OCI-LY7 (cell line): ENCODE measurements around the gene AGRN. TPM values are rescaled to one million over a fixed set of nuclear protein-coding genes. Genes with fewer than 3 reads are reported as not detected.

Experiments
- BruUV-seq: library from RNA; stranded (reverse); fragments of 400-500 nt; replicated peaks from 2 replicates; lab custom pipeline; 2021; lab: Mats Ljungman, UMichigan
- CTCF ChIA-PET: fragments of 300-600 bp; sonication (Branson Sonifier 250); formaldehyde crosslinking; loops from one replicate; lab custom pipeline; 2022; ENCODE audit warnings: antibody characterized with exemption; ENCODE audit not compliant: unreplicated experiment; lab: Charles Lee
- POLR2A ChIA-PET: fragments of 300-600 bp; sonication (Branson Sonifier 250); formaldehyde crosslinking; loops from one replicate; lab custom pipeline; 2022; ENCODE audit warnings: antibody characterized with exemption; lab: Charles Lee
- DNase-seq: peaks from one replicate; pipeline ENCODE4 v3.0.0-alpha.2; 2015; ENCODE audit warnings: low spot score
- H2AFZ ChIP-seq: fragments of 200-600 bp; sonication (generic), shearing (Covaris generic); 2 replicates; pipeline ENCODE4 v1.6.1; 2014; ENCODE audit warnings: mild to moderate bottlenecking, antibody characterized with exemption, low read length, moderate library complexity
- H3K27ac ChIP-seq: fragments of 200-600 bp; sonication (generic); 2 replicates; pipeline ENCODE4 v1.5.1; 2014; ENCODE audit warnings: mixed run types, low read depth, mild to moderate bottlenecking, moderate library complexity, low read length, inconsistent platforms; ENCODE audit not compliant: poor library complexity, severe bottlenecking
- H3K36me3 ChIP-seq: fragments of 200-600 bp; sonication (generic); 2 replicates; pipeline ENCODE4 v1.6.1; 2014; ENCODE audit warnings: mild to moderate bottlenecking, antibody characterized with exemption, low read length, moderate library complexity, mixed read lengths; ENCODE audit not compliant: insufficient read depth
- H3K4me1 ChIP-seq: fragments of 200-600 bp; sonication (generic); 2 replicates; pipeline ENCODE4 v1.5.1; 2014; ENCODE audit warnings: mild to moderate bottlenecking, low read length; ENCODE audit not compliant: insufficient read depth, poor library complexity, severe bottlenecking
- H3K4me2 ChIP-seq: fragments of 200-600 bp; sonication (generic); 2 replicates; pipeline ENCODE4 v1.6.1; 2014; ENCODE audit warnings: mild to moderate bottlenecking, low read length
- H3K4me3 ChIP-seq: fragments of 200-600 bp; sonication (generic); 2 replicates; pipeline ENCODE4 v1.5.1; 2014; ENCODE audit warnings: mild to moderate bottlenecking, low read depth, low read length; ENCODE audit not compliant: poor library complexity, severe bottlenecking
- H3K79me2 ChIP-seq: fragments of 200-600 bp; sonication (generic); 2 replicates; pipeline ENCODE4 v1.6.1; 2016; ENCODE audit warnings: low read depth, mild to moderate bottlenecking, low read length, moderate library complexity, mixed read lengths; ENCODE audit not compliant: insufficient read depth
- H3K9me2 ChIP-seq: fragments of 200-600 bp; sonication (generic); 2 replicates; pipeline ENCODE4 v1.6.1; 2016; ENCODE audit warnings: mild to moderate bottlenecking, low read length, mixed read lengths; ENCODE audit not compliant: insufficient read depth
- H3K9me3 ChIP-seq: fragments of 200-600 bp; sonication (generic); 2 replicates; pipeline ENCODE4 v1.6.1; 2014; ENCODE audit warnings: mild to moderate bottlenecking, mixed run types, low read length, mixed read lengths
- H4K20me1 ChIP-seq: fragments of 200-600 bp; sonication (generic); 2 replicates; pipeline ENCODE4 v1.6.1; 2014; ENCODE audit warnings: mild to moderate bottlenecking, antibody characterized with exemption, low read length, moderate library complexity, mixed read lengths; ENCODE audit not compliant: insufficient read depth
- EZH2phosphoT487 ChIP-seq: fragments of 200-600 bp; sonication (generic); IDR thresholded peaks from 2 replicates; pipeline ENCODE4 v1.6.1; 2018; ENCODE audit warnings: low read depth, borderline replicate concordance, mild to moderate bottlenecking, mixed run types, antibody characterized with exemption, low read length, moderate library complexity, mixed read lengths
- intact Hi-C: fragments of 100-400 bp; cut with micrococcal nuclease; formaldehyde crosslinking; loops from one replicate; pipeline ENCODE4 v1.10.0; 2022; ENCODE audit not compliant: unreplicated experiment
- total RNA-seq, 2 experiments: library from RNA; depleted of rRNA in 1 of 2; stranded (reverse); fragments of >200 nt in 1 of 2; shearing (Covaris generic) in 1 of 2; gene quantifications; 2 replicates each; pipeline ENCODE4 v1.2.3, GENCODE V29; 2014 to 2022
- TF ChIP-seq, protein P1 (sequence below): fragments of 200-600 bp; sonication (generic); conservative IDR thresholded peaks from 2 replicates; pipeline ENCODE4 v1.5.1; 2014; ENCODE audit warnings: mild to moderate bottlenecking, antibody characterized with exemption, low read length, moderate library complexity, mixed read lengths

AGRN gene
- total RNA-seq, 2 experiments from 2014 or later = 2.7 to 9.1 TPM

DNA sequence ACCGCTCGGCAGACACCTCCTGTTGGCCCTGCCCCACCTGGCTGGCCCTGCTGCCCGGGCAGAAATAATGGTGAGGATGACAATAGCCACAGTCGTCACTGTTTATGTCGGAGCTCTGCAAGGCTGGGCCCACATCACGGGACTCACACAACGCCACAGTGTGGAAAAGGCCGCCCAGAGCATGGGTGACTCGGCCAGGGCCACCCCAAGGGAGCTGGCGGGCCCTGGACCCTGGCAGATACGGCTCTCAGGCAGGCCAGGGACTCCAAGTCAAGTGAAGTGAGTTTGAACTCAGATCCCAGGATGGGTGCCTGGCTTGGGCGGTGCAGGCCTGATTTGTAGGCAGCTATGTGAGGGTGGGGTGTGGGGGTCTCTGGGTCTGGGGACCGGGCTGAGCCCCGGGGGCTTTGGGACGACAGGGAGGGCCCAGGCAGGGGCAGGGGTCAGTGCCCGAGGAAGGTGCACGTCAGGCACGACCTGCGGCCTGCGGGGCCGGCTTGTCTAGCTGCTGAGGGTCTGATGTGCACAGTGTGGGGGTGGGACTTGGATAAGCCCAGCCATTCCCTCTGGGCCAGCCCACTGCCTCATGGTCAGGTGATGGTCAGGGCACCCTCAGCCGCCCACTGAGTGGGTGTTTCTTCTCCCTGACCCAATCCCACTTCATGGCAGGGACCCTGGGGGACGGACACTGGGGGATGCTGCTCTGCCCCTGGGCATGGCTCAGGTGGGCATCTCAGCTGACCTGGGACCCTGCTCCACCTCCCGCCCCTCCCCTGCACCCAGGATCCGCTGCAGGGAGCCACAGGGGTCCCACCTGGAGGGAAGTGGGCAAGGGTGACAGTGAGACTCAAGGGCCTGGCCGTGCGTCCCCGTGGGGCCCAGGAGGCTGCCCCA lies 53.2 kb downstream of the AGRN start:
- TF ChIP-seq EZH2phosphoT487 = no peak
- TF ChIP-seq, protein P1, sequence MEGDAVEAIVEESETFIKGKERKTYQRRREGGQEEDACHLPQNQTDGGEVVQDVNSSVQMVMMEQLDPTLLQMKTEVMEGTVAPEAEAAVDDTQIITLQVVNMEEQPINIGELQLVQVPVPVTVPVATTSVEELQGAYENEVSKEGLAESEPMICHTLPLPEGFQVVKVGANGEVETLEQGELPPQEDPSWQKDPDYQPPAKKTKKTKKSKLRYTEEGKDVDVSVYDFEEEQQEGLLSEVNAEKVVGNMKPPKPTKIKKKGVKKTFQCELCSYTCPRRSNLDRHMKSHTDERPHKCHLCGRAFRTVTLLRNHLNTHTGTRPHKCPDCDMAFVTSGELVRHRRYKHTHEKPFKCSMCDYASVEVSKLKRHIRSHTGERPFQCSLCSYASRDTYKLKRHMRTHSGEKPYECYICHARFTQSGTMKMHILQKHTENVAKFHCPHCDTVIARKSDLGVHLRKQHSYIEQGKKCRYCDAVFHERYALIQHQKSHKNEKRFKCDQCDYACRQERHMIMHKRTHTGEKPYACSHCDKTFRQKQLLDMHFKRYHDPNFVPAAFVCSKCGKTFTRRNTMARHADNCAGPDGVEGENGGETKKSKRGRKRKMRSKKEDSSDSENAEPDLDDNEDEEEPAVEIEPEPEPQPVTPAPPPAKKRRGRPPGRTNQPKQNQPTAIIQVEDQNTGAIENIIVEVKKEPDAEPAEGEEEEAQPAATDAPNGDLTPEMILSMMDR = no peak
- H3K9me2 ChIP-seq = no peaks in the 10 kb centered on the region
- ChIA-PET CTCF (interaction anchor here (0.6 kb wide), 1 partner anchor 32 kb away, joined by 3 read pairs; no protein-coding TSS in a partner anchor), POLR2A (no interaction called here)
- H3K27ac ChIP-seq = no peak overlapping the region
- no peak for DNase-seq
- H3K9me3 ChIP-seq = no peaks in the 10 kb centered on the region
- no peaks in the 10 kb centered on the region for H3K79me2 ChIP-seq
- no peak overlapping the region for H2AFZ ChIP-seq
- no TSS peak for BruUV-seq
- no peak overlapping the region for H3K4me2 ChIP-seq
- no peaks in the 10 kb centered on the region for H4K20me1 ChIP-seq
- intact Hi-C loops = no loop called here
- H3K4me1 ChIP-seq = peaks cover 23% of the 10 kb centered on the region
- no peaks in the 10 kb centered on the region for H3K36me3 ChIP-seq
- H3K4me3 ChIP-seq = no peak overlapping the region

DNA sequence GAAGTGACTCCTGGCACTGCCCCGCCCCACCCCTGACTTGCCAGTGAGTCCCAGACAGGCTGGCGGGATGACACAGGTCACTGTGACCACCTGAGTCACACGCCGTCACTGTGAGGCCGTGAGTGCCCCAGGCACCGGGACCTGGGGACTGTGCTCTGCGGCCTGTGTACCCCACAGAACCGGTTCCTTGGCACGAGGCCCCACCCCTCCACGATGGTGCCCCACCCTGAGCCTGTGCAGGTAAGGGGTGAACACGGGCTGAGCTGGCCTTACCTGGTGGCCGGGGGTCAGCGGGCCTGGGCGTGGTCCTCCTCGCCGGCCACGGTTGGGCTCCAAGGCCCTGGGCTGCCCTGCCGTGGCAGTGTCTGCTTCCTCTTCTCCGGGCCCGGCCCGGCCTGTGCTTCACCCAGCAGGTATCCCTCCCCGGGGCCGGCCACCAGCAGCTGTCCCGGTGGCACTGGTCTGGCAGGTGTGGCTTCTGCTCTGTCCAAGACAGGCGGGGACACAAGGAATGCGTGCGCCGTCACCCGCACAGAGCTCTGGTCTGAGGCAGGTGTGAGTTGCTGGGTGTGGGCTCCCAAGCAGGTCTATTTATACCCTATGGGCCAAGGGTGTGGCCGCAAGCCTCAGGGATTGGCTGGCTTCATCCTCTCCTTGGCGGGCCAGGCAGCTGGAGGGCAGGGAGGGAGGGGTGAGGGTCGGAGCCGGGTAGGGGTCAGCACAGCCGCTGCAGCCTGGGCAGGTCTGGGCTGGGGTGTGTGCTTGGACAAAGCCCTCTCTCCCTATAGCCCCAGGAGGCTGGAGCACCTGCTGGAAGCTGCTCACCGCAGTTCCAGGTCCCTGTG lies 54.0 kb downstream of the AGRN start, which contains the start of gene RNF223:
RNF223 (minus strand) TSS at position 564 of the 845 bp plus-strand sequence. CDS start 1,740 bp downstream, outside the sequence.
- H3K9me2 ChIP-seq = no peaks in the 10 kb centered on the region
- no peaks in the 10 kb centered on the region for H3K79me2 ChIP-seq
- POLR2A ChIA-PET = no interaction called here
- no peaks in the 10 kb centered on the region for H3K9me3 ChIP-seq
- H4K20me1 ChIP-seq = no peaks in the 10 kb centered on the region
- intact Hi-C loops = no loop called here
- DNase-seq = no peak
- no peak within 1 kb of the TSS for H3K4me2 ChIP-seq
- TF ChIP-seq, protein P1 = no peak
- no peak for TF ChIP-seq EZH2phosphoT487
- no peak within 1 kb of the TSS for H3K4me3 ChIP-seq
- no TSS peak for BruUV-seq
- H3K27ac ChIP-seq = no peak within 1 kb of the TSS
- peaks cover 18% of the 10 kb centered on the region for H3K4me1 ChIP-seq
- H3K36me3 ChIP-seq = no peaks in the 10 kb centered on the region
- no peak within 1 kb of the TSS for H2AFZ ChIP-seq
- CTCF ChIA-PET = no interaction called here
